Measurements from ENCODE around the gene SMYD2.

DNA sequence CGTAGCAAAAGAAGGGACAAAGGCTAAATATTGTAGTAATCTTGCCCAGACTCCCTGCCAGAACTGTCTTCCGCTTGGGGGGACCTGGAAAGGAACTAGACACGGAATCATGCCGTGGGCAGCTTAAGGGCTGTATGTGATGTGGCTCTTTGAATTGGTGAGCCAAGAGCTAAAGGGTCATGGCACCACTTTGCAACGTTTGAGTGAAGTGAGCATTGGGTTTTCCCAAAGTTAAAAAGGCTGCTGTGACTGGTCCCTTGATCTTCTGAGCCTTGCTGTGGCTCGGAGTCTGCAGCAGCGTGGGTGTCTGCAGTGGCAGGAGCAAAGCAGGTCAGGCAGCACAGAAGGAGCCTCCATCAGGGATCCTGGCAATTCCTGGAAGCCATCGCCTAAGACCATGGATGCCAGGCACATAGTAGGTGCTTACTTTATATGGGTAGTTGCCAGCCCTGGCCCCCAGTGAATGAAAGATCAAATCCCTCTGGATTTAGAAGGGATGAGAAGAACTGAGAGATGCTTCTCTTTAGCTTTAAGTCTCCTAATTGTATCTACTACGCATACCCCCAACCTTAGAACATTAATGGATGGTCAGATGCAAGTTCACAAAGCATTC lies 1.8 kb downstream of the SMYD2 start:
- TF ChIP-seq, protein P1, sequence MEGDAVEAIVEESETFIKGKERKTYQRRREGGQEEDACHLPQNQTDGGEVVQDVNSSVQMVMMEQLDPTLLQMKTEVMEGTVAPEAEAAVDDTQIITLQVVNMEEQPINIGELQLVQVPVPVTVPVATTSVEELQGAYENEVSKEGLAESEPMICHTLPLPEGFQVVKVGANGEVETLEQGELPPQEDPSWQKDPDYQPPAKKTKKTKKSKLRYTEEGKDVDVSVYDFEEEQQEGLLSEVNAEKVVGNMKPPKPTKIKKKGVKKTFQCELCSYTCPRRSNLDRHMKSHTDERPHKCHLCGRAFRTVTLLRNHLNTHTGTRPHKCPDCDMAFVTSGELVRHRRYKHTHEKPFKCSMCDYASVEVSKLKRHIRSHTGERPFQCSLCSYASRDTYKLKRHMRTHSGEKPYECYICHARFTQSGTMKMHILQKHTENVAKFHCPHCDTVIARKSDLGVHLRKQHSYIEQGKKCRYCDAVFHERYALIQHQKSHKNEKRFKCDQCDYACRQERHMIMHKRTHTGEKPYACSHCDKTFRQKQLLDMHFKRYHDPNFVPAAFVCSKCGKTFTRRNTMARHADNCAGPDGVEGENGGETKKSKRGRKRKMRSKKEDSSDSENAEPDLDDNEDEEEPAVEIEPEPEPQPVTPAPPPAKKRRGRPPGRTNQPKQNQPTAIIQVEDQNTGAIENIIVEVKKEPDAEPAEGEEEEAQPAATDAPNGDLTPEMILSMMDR (conservative IDR thresholded peaks at IDR 0.05; ENCODE audit: low read depth in 2 of 2): no peak
- TF ChIP-seq EZH2phosphoT487 (IDR thresholded peaks at IDR 0.05; ENCODE audit: unreplicated experiment): no peak
- TF ChIP-seq EZH2 (IDR thresholded peaks at IDR 0.05; ENCODE audit: low read depth, unreplicated experiment): no peak
- TF ChIP-seq, protein P2, sequence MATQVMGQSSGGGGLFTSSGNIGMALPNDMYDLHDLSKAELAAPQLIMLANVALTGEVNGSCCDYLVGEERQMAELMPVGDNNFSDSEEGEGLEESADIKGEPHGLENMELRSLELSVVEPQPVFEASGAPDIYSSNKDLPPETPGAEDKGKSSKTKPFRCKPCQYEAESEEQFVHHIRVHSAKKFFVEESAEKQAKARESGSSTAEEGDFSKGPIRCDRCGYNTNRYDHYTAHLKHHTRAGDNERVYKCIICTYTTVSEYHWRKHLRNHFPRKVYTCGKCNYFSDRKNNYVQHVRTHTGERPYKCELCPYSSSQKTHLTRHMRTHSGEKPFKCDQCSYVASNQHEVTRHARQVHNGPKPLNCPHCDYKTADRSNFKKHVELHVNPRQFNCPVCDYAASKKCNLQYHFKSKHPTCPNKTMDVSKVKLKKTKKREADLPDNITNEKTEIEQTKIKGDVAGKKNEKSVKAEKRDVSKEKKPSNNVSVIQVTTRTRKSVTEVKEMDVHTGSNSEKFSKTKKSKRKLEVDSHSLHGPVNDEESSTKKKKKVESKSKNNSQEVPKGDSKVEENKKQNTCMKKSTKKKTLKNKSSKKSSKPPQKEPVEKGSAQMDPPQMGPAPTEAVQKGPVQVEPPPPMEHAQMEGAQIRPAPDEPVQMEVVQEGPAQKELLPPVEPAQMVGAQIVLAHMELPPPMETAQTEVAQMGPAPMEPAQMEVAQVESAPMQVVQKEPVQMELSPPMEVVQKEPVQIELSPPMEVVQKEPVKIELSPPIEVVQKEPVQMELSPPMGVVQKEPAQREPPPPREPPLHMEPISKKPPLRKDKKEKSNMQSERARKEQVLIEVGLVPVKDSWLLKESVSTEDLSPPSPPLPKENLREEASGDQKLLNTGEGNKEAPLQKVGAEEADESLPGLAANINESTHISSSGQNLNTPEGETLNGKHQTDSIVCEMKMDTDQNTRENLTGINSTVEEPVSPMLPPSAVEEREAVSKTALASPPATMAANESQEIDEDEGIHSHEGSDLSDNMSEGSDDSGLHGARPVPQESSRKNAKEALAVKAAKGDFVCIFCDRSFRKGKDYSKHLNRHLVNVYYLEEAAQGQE (IDR thresholded peaks at IDR 0.05; ENCODE audit: unreplicated experiment): no peak
- no peak for TF ChIP-seq ZNF114 (CRISPR knock-in tag; IDR thresholded peaks at IDR 0.05)

All from GM23338 (cell line).